Measurements from ENCODE around the gene FRMD1. TPM values are rescaled to one million over a fixed set of nuclear protein-coding genes. Genes with fewer than 3 reads are reported as not detected.

Gene FRMD1
- total RNA-seq, 1 donor from 2014 or later = not detected

- Mint-ChIP-seq H3K36me3 (ENCODE audit: low read depth) (no peaks in the 10 kb centered on the region), H3K27me3 (no peaks in the 10 kb centered on the region), H3K4me1 (no peaks in the 10 kb centered on the region), H3K4me3 (no peak overlapping the region), H3K27ac (no peak overlapping the region), H3K9me3 (no peaks in the 10 kb centered on the region)
- ChIA-PET POLR2A (no interaction called here), CTCF (no interaction called here)
- DNase-seq = no peak
- intact Hi-C loops (cut with micrococcal nuclease) = no loop called here
- ATAC-seq (ENCODE audit: low read depth) = no peak
- no peak for TF ChIP-seq CTCF (IDR thresholded peaks at IDR 0.05)
Observed at GRCh38 chr6:168075787-168076202, 3.2 kb downstream of the FRMD1 start.

- Mint-ChIP-seq H3K36me3 (ENCODE audit: low read depth) (no peaks in the 10 kb centered on the region), H3K27me3 (no peaks in the 10 kb centered on the region), H3K9me3 (no peaks in the 10 kb centered on the region), H3K4me1 (no peaks in the 10 kb centered on the region), H3K27ac (no peak overlapping the region), H3K4me3 (no peak overlapping the region)
- ChIA-PET POLR2A (no interaction called here), CTCF (no interaction called here)
- DNase-seq (no peak), ATAC-seq (ENCODE audit: low read depth) (no peak)
- no peak for TF ChIP-seq CTCF (IDR thresholded peaks at IDR 0.05)
- intact Hi-C loops (cut with micrococcal nuclease) = no loop called here
Observed at GRCh38 chr6:168075216-168075615, 3.8 kb downstream of the FRMD1 start.

- no peaks in the 10 kb centered on the region for H3K9me3 Mint-ChIP-seq
- no peak for ATAC-seq (ENCODE audit: low read depth)
- intact Hi-C loops (cut with micrococcal nuclease) = no loop called here
- no peaks in the 10 kb centered on the region for H3K27me3 Mint-ChIP-seq
- TF ChIP-seq CTCF (IDR thresholded peaks at IDR 0.05) = no peak
- no peaks in the 10 kb centered on the region for H3K4me1 Mint-ChIP-seq
- no peak overlapping the region for H3K4me3 Mint-ChIP-seq
- no peak for DNase-seq
- no peak overlapping the region for H3K27ac Mint-ChIP-seq
- no peaks in the 10 kb centered on the region for H3K36me3 Mint-ChIP-seq (ENCODE audit: low read depth)
- POLR2A ChIA-PET = no interaction called here
- CTCF ChIA-PET = no interaction called here
Observed at GRCh38 chr6:168073937-168074730, 4.9 kb downstream of the FRMD1 start.

GRCh38 chr6:168072730-168073129 lies 6.3 kb downstream of the FRMD1 start:
- Mint-ChIP-seq H3K27ac (no peak overlapping the region), H3K4me3 (no peak overlapping the region), H3K27me3 (no peaks in the 10 kb centered on the region)

GRCh38 chr6:168072261-168072660 lies 6.8 kb downstream of the FRMD1 start:
- no peaks in the 10 kb centered on the region for H3K27me3 Mint-ChIP-seq
- no peak for ATAC-seq (ENCODE audit: low read depth)

More at GRCh38 chr6:168072730-168073129, 6.3 kb downstream of the FRMD1 start:
- Mint-ChIP-seq H3K36me3 (ENCODE audit: low read depth) (no peaks in the 10 kb centered on the region), H3K9me3 (no peaks in the 10 kb centered on the region), H3K4me1 (no peaks in the 10 kb centered on the region)
- intact Hi-C loops (cut with micrococcal nuclease) = no loop called here
- ChIA-PET CTCF (no interaction called here), POLR2A (no interaction called here)
- DNase-seq = no peak
- TF ChIP-seq CTCF (IDR thresholded peaks at IDR 0.05) = no peak
- ATAC-seq (ENCODE audit: low read depth) = no peak

More at GRCh38 chr6:168072261-168072660, 6.8 kb downstream of the FRMD1 start:
- CTCF ChIA-PET = no interaction called here
- POLR2A ChIA-PET = no interaction called here
- no peak overlapping the region for H3K27ac Mint-ChIP-seq
- H3K4me1 Mint-ChIP-seq = no peaks in the 10 kb centered on the region
- H3K9me3 Mint-ChIP-seq = no peaks in the 10 kb centered on the region
- H3K4me3 Mint-ChIP-seq = no peak overlapping the region
- intact Hi-C loops (cut with micrococcal nuclease) = no loop called here
- no peaks in the 10 kb centered on the region for H3K36me3 Mint-ChIP-seq (ENCODE audit: low read depth)
- DNase-seq = no peak
- TF ChIP-seq CTCF (IDR thresholded peaks at IDR 0.05) = no peak

Data from activated B cell treated with CpG ODN at 0.5 μM for 24 hours (primary cell).